A673 (cell line): Measurements from ENCODE around the gene LRRC10B.

Experiments
- CTCF ChIP-seq: fragments of 300-800, 200-600 bp; sonication (generic); conservative IDR thresholded peaks from 2 replicates; pipeline ENCODE4 v1.5.1; 2017; ENCODE audit warnings: low read depth, mild to moderate bottlenecking, antibody characterized with exemption, low read length, moderate library complexity, mixed read lengths
- EZH2 ChIP-seq: fragments of 200-600 bp; sonication (generic); IDR thresholded peaks from 2 replicates; pipeline ENCODE4 v1.6.1; 2017; ENCODE audit warnings: borderline replicate concordance, low read depth, mild to moderate bottlenecking, mixed read lengths, antibody characterized with exemption, low read length; ENCODE audit not compliant: poor library complexity, severe bottlenecking

GRCh38 chr11:61473370-61474012 lies 35.1 kb upstream of the LRRC10B start:
- TF ChIP-seq CTCF: no peak
- TF ChIP-seq EZH2: no peak
